Cerebellar cortex (tissue), 1 donor: Measurements from ENCODE around the gene KRT74.

Experiments
- DNase-seq: peaks from one replicate; pipeline ENCODE4 v3.0.0-alpha.2; 2015; ENCODE audit warnings: low spot score

KRT74 gene

DNA sequence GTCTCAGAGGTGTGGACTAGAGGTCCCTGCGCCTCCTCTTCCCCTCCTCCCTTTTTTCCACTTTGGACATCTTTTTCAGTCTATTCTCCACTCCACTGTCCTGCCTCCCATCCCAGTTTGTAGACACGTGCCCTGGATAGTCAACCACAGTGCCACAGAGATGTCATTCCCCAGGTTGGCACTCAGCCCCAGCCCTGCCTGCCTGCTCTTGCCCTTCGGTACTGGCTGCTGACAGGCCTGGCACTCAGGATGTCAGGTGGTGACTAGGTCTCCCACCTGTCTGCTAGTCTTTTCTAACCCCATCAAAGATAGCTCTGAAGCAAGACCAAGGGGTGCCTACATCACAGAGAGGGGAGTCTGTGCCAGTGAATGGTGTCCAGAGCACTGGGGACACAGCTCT is 36.5 kb downstream of the KRT74 start:
- DNase-seq, result no peak

DNA sequence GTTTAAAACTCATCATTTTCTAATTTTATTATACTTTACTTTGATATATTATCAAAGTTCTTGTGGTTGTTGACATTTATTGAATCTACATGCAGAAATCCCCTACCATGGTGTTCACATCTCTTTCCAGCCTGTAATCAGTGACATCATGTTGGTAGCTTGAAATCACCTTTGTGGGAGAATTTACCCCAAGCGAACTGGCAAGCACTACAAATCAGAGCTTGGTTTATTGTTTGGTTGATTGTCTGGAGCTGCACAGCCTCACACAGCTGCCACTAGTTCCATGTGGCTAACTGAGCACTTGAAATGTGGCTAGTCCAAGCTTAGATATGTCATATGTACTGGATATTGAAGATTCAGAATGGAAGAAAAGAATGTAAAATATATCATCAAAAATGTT is 38.1 kb downstream of the KRT74 start:
- DNase-seq, result no peak

DNA sequence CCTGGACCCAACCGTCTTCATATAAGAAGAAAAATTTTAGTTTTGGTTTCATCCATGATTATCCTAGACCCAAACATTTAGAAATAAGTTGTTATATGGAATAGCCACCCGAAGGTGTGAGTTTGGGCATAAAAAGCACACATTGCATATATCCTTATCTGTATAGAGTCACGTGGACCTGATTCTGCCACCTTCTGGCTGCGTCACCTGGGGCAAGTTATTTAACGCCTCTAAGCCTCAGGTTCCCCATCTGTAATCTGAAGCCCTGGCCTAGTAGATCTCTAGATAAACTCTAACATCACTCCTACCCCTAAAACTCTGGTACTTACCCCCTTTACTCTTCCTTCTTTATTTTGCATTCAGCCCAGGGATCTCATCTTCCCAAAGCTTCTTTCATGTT is 39.2 kb downstream of the KRT74 start:
- no peak for DNase-seq

DNA sequence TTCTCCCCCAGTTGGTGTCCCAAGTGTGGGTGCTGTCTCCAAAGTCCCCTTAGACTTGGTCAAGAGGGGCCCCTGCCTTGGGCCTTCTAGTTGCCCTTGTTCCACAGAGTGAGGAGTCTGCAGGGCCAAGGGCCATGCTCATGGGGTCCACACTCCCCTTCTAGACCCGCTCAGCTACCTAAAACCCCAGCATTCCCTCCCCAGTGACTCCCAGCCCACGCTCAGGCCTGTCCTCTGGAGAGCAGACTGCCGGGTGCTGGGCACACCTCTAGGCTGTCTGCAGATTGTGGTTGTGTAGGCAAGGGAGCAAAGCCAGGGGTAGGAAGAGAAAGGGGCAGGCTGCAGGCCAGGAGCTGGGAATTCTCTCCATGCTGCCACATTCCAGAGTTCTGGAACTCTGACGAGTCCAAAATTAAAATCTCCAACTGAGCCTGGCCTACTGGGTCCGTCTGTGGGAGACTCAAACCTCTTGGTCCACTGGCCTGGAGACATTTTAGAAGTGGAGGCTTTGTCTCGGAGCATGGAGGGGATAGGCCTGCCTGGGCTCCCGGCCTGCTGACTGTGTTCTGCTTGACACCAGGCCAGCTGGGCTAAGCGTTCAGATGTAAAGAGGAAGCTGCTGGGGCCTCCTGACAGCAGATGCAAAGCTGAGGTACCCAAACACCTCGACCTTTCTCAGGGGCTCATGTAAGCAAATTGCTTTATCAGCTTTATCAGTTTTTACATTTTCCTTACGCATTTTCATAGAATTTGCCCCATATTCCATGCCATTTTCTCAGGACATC is 39.8 kb downstream of the KRT74 start:
- DNase-seq, result no peak

DNA sequence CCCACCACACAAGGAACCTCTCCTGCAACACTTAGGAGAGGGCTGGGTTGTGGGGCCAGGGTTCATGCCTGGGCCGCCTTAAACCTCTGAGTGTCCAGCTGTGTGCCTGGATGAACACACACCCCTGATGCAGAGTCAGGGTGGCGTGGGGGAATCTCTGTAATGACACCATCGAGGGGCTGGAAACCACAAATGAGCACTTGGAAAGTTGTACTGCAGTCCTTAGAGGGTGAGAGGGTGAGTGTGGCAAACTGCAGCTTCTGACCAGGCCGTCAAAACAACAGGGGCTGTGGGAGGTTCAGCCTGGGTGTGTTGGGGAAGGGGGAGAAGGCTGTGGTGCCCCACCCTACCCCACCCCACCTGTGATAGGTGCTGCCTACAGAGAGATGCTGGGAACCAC is 41.0 kb downstream of the KRT74 start:
- no peak for DNase-seq

DNA sequence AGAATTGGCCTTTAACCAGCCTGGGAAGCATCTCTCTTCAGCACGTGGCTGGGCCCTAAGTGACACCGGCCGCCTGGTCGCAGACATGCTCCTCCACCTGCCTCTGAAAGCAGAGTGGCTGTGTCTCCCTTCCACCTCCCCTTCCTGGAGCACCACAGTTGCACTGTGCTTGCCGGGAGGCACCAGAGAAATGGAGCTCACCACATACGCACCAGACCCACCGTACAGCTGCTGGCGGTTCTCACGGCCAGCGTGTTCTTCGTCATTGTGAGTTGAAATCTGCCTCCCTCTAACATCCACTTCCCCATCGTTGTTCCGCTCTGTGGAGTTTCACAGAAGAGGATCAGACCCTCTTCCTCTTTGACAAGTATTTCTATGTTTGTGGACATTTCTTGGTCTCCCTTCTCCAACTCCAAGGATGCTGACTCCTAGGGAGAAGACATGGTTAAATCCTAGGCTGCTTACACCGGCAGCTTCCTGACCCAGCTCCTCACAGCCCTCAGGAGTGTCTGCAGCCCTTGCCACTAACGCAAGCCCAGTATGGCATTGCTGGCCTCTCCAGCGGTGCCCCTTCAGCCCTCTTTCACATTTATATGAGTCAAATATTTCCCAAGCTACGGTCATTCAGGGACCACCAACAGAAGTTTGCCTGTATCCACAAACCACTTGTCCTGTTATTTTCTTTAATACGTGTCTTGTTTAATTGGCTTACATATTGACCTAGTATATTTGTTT is 41.9 kb downstream of the KRT74 start:
- no peak for DNase-seq

DNA sequence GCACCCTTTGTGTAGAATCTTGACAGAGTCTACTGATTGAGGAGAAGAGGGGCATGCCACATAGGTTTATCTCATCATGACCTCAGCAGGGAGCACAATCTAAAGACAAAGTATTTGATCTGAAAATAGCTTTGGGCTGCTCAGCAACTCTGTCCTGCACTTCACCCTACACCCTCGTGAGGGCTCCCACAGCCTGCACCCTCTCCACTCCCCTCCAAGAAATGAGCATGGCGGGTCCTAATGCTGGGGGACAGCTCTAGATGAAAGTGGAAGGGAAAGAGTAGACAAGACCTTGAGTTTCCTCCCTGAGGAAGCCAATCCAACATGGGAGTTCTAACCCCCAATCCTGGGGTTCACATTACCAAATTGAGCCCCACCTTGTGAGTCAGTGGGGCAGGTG is 42.7 kb downstream of the KRT74 start:
- DNase-seq, result no peak

DNA sequence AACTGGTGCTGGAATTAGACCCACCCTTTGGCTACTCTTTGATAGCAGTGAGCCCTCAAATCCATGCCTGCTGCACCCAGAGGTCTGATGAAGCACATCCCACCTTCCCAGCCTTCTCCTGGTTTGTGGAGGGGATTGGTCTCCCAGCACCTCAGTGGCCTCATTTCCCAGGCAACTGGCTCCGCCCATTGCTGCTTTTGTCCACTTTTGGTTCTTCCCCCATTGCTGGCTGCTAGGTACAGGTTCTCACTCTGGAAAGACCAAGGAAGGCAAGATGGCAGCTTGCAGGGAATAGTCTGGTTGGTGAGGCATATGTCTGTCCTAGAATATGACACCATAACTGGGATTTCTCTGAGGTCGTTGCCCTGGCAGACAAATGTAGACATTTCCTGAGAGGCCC is 43.3 kb downstream of the KRT74 start:
- no peak for DNase-seq

DNA sequence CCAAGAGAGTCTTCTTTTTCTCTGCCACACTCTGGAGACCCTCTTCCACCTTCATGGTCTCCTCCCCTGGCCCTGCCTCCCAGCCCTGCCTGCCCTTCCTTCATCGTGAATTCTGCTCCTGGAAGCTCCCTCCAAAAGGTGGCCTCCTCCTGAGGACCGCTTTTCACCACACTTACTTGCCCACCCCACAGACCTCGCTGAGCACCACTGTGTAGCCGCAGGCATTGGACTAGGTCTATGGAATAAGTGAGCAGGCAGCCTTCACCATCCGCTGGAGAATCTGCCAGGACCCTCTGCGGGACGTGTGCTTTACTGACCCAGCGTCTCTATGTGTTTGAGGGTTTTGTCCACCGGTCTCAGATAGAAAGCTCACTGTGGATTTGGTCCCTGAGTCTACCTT is 43.8 kb downstream of the KRT74 start:
- no peak for DNase-seq

DNA sequence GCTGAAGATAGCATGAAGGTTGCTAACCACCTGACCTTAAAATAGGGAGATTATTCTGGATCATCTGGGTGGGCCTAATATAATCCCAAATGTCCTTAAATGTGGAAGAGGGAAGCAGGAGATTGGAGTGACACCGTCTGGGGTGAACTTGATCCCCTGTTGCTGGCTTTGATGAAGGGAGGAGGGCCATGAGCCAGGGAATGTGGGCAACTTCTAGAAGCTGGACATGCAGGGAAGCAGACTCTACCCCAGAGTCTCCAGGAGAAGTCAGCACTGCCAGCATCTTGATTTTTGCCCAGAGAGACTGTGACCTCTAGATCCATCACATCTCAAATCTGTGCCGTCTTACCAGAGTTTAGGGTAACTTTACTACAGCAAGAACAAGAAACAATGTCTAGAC is 44.2 kb downstream of the KRT74 start:
- DNase-seq, result no peak

DNA sequence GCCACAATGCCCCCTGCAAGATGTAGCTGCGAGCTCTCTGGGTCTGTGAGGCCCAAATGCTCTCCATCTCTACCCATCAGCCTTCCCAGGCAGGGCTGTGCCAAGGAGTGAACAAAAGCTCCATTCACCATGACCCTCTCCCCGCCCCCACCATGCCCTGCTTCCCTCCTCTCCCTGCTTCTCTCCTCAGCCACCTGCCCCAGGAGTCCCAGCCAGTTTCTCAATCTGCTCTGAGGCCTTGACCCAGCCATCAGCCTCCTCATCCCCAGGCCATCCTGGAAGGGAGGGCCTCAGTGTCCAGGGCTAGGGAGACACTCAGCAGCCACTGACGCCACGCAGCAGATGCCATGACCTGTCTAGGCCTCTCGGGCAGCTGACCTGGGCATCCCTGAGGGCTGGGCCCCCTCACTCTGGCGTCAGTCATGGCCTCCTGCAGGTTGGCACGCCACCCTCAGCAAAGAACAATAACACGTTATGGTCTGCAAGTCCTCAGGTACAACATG is 45.0 kb downstream of the KRT74 start:
- no peak for DNase-seq

DNA sequence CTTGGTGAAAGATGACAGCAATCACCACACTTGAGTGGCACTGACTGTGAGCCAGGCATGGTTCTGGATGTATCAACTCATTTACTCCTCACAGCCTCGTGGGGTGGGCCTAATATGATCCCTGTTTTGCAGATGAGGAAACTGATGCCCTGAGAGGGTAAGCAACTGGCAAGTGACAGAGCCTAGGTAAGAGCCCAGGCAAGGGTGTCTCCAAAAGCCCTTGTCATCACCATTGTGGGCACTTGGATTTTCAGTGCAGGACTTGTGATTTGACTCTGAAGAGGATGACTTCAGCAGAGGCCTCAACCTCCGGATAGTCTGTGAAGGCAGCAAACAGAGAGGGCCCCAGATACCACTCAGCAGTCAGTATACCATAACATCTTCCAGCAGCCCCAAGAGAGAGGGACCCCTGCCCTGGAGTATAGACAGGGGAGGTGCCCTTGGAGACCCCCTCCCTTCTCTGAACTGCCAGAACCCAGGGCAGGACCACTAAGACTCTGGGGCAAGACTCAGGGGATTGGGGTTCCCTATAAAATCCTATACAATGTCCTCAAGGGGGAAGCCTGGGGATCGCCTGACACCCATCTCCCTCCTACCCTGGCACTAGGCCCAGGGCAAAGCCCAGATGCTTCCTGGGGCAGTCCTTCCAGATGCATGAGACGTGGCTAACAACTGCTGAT is 46.4 kb downstream of the KRT74 start:
- no peak for DNase-seq

DNA sequence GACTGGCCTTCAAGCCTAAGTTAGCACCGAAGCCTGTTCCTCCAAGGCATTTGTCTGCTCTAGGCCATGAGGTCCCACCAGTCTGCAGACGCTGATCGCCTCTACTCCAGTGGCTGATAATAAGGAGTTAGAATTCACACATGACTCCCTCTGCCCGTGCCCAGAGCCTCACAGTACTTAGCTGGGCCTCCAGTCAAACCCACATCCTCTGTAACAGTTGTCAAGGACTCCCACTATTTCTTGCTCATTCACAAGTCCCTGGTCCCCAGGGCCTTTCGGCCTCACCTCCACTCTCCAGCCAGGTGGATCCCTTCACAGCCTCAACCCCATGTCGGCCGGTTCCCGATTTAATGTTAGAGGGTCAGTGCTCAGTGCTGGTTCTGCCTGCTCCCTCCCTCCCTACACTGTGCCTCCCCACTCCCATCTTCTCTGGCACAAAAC is 47.1 kb downstream of the KRT74 start:
- DNase-seq, result no peak

DNA sequence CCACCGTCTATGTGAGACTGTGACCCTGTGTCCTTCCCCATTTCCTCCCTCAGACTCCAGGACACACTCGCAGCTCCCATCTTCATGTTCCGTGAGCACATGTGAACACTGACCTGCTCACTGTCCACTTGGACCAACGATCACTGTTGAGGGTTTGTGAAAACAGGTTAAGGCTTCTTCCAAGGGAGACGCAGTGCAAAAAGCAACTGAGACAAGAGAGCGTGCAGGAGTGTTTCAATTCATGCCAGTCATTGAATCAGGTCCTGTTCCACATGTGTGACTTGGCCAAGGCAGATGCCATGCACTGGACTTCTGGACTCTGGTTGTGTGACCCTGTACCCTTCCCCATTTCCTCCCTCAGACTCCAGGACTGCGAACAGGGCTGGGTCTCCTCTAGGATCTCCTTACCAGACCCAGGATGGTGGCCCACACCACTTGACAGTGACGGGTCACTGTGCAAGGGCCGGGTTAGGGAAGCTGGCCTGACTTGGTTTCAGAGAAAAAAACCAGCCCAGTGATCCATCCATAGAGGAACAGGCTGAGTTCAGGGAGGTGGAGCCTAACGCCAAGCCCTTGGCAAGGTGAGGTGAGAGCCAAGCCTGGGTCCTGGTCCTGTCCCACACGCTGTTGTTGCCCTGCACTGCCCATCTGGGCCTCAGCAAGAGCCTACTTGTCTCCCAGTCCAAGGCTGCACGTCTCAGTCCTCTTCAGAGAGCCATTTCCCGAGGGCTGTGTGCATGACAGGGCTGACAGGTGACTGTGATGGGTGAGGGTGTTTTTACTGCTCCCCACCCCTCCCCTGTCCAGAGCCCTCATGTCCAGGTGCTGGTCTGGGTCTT is 47.8 kb downstream of the KRT74 start:
- no peak for DNase-seq

DNA sequence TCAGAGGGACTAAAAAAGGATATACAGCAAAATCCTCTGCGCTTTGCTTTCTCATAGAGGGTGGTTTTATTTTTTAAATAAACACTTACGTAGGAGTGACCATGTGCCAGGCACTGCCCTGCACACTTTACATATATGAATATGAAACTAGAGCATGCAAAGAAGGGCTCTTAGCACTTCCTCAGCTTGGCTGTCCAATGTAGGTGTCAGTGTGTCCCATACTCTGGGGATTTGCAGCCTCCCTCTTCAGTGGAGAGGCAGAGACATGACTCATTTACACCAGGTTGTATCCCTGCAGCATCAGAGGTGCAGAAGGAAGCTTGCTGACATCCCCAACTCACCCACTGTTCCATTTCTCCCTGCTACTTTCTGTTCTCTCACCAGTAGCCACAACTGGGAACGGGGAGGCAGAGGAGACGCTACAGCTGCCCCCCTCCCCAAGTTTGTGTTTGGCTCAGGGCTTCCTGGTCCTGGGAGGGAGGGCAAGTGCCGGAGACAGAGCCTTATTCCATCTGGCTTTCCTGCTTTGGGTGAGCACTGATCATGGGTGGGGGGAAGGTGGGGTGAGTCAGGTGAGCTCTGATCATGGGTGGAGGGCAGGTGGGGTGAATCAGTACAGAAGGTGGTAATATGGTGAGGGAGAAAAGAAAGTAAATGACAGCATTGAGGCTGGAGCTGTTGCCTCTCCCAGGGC is 48.6 kb downstream of the KRT74 start:
- DNase-seq, result no peak

DNA sequence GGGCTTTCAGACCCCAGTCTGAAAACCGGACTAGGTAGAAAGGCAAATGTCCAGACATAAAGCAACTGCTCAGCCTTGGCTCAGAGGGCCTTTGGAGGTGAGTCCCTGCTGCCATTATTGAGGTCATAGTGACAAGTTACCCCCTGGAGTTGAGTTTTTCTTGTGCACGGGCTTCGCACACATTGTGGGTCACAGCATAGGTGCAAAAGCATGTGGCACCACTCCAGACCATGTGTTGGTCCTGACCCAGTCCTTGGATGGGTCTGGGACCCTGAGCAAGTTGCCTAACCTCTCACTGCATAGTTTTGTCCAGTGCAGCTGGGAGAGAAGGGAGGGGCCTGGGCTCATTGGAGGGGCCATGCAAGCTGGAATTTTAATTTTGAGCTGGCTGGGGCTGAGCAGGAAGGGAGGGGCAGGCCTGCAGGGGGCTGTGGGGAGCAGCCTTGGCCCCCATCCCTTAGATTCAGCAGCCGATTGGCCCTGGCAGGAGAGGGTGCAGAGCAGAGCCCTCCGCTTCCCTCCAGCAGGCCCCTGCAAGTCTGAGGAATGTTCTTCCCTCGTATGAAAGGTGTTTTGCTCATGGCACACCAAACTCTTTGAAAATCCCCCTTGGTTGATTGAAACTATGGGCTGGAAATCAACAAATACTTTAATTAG is 49.3 kb downstream of the KRT74 start:
- no peak for DNase-seq

DNA sequence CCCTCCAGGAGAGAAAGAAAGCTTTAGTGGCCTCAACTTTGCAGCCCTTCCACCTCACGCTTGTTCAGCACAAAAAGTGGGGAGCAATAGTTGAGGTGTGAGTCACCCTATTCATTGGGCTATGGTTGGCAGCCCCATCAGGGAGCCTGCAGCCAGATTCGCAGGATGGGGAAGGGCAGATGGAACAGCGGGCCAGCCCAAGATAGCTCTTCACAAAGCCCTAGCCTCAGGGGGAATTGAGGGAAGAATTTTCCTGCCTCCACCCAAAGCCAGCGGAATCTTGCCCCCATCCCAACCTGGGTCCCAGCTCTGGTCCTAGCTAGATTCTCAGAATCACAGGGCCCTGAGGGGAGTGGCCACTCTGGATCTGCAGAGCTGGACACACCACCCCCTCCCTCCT is 49.8 kb downstream of the KRT74 start:
- DNase-seq, result no peak

DNA sequence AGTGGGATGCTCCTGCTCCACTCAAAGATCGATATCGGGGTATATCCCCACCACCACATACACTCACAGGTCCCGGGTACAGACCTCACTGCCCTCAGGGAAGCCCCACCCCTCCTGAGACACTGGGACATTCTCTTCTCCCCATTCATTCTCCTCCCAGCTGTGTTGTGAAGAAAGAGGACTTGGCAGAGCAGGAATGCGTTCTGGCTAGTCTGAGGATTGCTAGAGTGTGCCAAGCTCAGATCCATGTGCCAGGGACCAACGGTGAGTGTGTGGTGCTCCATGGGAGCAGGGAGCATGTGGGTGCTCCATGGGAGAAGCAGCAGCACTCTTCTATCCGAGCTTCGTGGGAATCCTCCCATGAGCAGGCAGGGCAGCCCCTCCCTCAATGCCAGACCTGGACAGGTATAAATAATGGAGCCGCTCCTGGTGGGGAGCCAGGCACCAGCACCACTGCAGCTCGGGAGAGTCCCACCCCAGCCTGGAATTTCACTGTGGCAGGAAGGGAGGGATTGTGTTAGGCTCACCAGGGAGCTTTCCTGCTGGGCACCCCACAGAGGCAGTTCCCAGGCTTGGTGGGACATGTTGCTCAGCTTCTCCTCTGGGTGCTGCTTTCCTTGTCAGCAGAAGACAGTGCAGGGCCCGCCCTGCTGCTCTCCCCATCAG is 51.2 kb downstream of the KRT74 start:
- no peak for DNase-seq

DNA sequence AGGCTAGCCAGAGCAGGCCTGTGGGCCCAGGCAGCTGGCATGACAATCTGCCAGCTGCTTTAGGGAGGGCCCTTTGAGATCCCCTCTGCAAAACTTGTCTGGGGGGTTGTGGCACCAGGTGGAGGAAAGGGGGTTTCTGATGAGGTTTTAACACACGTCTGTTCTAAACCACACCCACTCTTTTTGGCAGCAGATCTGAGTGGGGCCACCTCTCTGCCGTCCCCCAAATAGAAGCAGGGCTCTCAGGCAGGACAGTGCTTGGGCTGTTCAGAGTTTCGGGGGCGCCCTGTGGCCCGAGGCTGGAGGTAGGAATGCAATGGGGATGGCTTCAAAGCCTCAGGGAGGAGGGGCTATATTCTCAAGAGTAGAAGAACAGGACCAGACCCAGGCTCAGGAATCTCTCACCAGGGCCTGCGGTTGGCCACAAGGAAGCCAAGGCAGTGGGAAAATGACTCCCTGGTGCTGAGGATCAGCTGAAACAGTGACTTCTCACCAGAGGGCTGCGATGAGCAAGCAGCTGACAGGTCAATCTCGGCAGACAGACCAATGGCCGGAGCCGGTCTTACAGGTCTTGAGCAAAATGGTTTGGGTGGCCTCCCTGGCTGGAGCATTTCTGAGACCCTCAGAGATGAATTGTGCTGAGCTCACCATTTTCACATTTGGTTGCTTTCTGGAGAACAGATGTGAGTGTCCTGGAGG is 51.9 kb downstream of the KRT74 start:
- no peak for DNase-seq

DNA sequence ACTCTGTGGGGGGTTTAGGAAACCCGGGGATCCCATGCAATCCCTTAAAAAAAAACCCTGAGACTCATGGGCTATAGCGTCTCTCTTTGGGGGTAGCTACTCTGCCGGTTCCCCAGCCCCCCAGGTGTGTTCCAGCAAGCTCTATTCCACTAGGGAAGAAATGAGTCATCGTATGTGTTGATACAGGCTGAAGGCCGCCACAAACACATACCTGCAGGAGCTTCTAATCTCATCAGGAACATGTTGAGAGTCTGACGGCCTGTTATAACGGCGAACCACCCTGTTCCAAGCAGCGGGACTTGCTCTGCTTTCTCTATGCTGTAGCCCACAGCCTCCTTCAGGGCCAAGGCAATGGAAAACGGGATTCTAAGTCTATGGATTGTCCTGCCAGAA is 52.5 kb downstream of the KRT74 start:
- no peak for DNase-seq
